Fibroblast of villous mesenchyme (primary cell): ENCODE measurements around the gene PUM2. TPM values are rescaled to one million over a fixed set of nuclear protein-coding genes. Genes with fewer than 3 reads are reported as not detected.
A peak's percentile ranks its signal among the peaks of the same experiment; 100 is the strongest.

Source experiments
- DNase-seq: peaks from one replicate; pipeline ENCODE4 v3.0.0-alpha.2; 2010; ENCODE audit warnings: low read depth
- H3K4me3 ChIP-seq: 2 replicates; pipeline ENCODE4 v1.5.1; 2011; ENCODE audit warnings: low read depth, mild to moderate bottlenecking, low read length
- CTCF ChIP-seq: IDR thresholded peaks from 2 replicates; pipeline ENCODE4 v1.5.1; 2012; ENCODE audit warnings: low read depth, mild to moderate bottlenecking, low read length; ENCODE audit not compliant: insufficient read depth
- total RNA-seq: library from RNA; depleted of rRNA; stranded (reverse); fragments of >200 nt; gene quantifications from 2 replicates; pipeline ENCODE4 v1.2.3, GENCODE V29; 2012

Gene PUM2
- total RNA-seq, 1 donor, result 56.1 TPM

- H3K4me3 ChIP-seq, result no peak overlapping the region
- no peak for DNase-seq
- TF ChIP-seq CTCF, result no peak
These were observed 11.2 kb upstream of the PUM2 start for GRCh38 chr2:20361893-20362292.

GRCh38 chr2:20359096-20359495 lies 8.5 kb upstream of the PUM2 start:
- H3K4me3 ChIP-seq, result no peak overlapping the region
- DNase-seq, result peak; percentile 84
- TF ChIP-seq CTCF, result no peak

GRCh38 chr2:20357638-20358389 lies 7.2 kb upstream of the PUM2 start:
- no peak overlapping the region for H3K4me3 ChIP-seq
- TF ChIP-seq CTCF, result no peak
- no peak for DNase-seq

GRCh38 chr2:20356042-20356441 lies 5.4 kb upstream of the PUM2 start:
- no peak for TF ChIP-seq CTCF
- peak; percentile 94 for DNase-seq
- H3K4me3 ChIP-seq, result no peak overlapping the region

GRCh38 chr2:20355131-20355530 lies 4.5 kb upstream of the PUM2 start:
- no peak for TF ChIP-seq CTCF
- DNase-seq, result peak; percentile 56
- no peak overlapping the region for H3K4me3 ChIP-seq

- no peak for TF ChIP-seq CTCF
- DNase-seq, result no peak
- no peak overlapping the region for H3K4me3 ChIP-seq
These were observed 2.8 kb upstream of the PUM2 start for GRCh38 chr2:20353241-20353992.
